H9 (cell line): Measurements from ENCODE around the gene KRTAP10-3. TPM values are rescaled to one million over a fixed set of nuclear protein-coding genes. Genes with fewer than 3 reads are reported as not detected.
A peak's percentile ranks its signal among the peaks of the same experiment; 100 is the strongest.

Experiments
- DNase-seq: peaks from one replicate; pipeline ENCODE4 v3.0.0-alpha.2; 2017
- H2AFZ ChIP-seq: one replicate; pipeline ENCODE4 v1.6.1; 2013; ENCODE audit warnings: mild to moderate bottlenecking, low read length, control low read depth, moderate library complexity
- H2AK5ac ChIP-seq: 2 replicates; pipeline ENCODE4 v1.6.1; 2013; ENCODE audit warnings: low read length, control low read depth, mixed read lengths; ENCODE audit not compliant: insufficient read length
- H2BK120ac ChIP-seq: one replicate; pipeline ENCODE4 v1.6.1; 2013; ENCODE audit warnings: low read depth, mild to moderate bottlenecking, low read length, control low read depth, inconsistent platforms; ENCODE audit not compliant: poor library complexity, severe bottlenecking
- H2BK12ac ChIP-seq: 2 replicates; pipeline ENCODE4 v1.6.1; 2013; ENCODE audit warnings: low read length, control low read depth, mixed read lengths, low read depth; ENCODE audit not compliant: insufficient read length
- H2BK15ac ChIP-seq: 2 replicates; pipeline ENCODE4 v1.6.1; 2013; ENCODE audit warnings: low read depth, low read length, control low read depth
- H2BK20ac ChIP-seq: one replicate; pipeline ENCODE4 v1.6.1; 2013; ENCODE audit warnings: low read depth, mild to moderate bottlenecking, low read length, control low read depth, inconsistent platforms; ENCODE audit not compliant: poor library complexity, severe bottlenecking
- H2BK5ac ChIP-seq: 2 replicates; pipeline ENCODE4 v1.6.1; 2013; ENCODE audit warnings: low read length, control low read depth, mixed read lengths; ENCODE audit not compliant: insufficient read length
- H3K14ac ChIP-seq: 2 replicates; pipeline ENCODE4 v1.6.1; 2013; ENCODE audit warnings: low read length, control low read depth; ENCODE audit not compliant: insufficient read depth
- H3K18ac ChIP-seq: 2 replicates; pipeline ENCODE4 v1.6.1; 2013; ENCODE audit warnings: low read depth, mild to moderate bottlenecking, mixed read lengths, low read length, control low read depth; ENCODE audit not compliant: insufficient read length
- H3K23ac ChIP-seq: 2 replicates; pipeline ENCODE4 v1.6.1; 2013; ENCODE audit warnings: low read length, control low read depth, mixed read lengths, low read depth; ENCODE audit not compliant: insufficient read length
- H3K23me2 ChIP-seq: 2 replicates; pipeline ENCODE4 v1.6.1; 2013; ENCODE audit warnings: low read depth, mild to moderate bottlenecking, mixed read lengths, low read length, control low read depth; ENCODE audit not compliant: insufficient read length, poor library complexity, severe bottlenecking
- H3K27ac ChIP-seq: 2 replicates; pipeline ENCODE4 v1.5.1; 2013; ENCODE audit warnings: low read length, control low read depth, mixed read lengths, low read depth; ENCODE audit not compliant: insufficient read length
- H3K27me3 ChIP-seq: 2 replicates; pipeline ENCODE4 v1.6.1; 2013; ENCODE audit warnings: low read length, control low read depth, inconsistent platforms; ENCODE audit not compliant: insufficient read depth
- H3K4ac ChIP-seq: 2 replicates; pipeline ENCODE4 v1.6.1; 2013; ENCODE audit warnings: low read depth, mild to moderate bottlenecking, control low read depth, inconsistent platforms, low read length, moderate library complexity
- H3K4me1 ChIP-seq: 2 replicates; pipeline ENCODE4 v1.6.1; 2013; ENCODE audit warnings: low read length, control low read depth, inconsistent platforms; ENCODE audit not compliant: insufficient read depth
- H3K4me2 ChIP-seq: 2 replicates; pipeline ENCODE4 v1.6.1; 2013; ENCODE audit warnings: low read length, control low read depth, mixed read lengths; ENCODE audit not compliant: insufficient read length, insufficient read depth
- H3K56ac ChIP-seq: 2 replicates; pipeline ENCODE4 v1.6.1; 2013; ENCODE audit warnings: low read depth, mild to moderate bottlenecking, mixed read lengths, low read length, control low read depth; ENCODE audit not compliant: insufficient read length
- H3K79me1 ChIP-seq: 2 replicates; pipeline ENCODE4 v1.6.1; 2013; ENCODE audit warnings: low read depth, mild to moderate bottlenecking, moderate library complexity, low read length, control low read depth, inconsistent platforms; ENCODE audit not compliant: insufficient read depth, poor library complexity, severe bottlenecking
- H3K79me2 ChIP-seq: 2 replicates; pipeline ENCODE4 v1.6.1; 2013; ENCODE audit warnings: low read length, control low read depth, inconsistent platforms; ENCODE audit not compliant: insufficient read depth
- H3K9ac ChIP-seq: 2 replicates; pipeline ENCODE4 v1.6.1; 2013; ENCODE audit warnings: low read length, control low read depth, mixed read lengths; ENCODE audit not compliant: insufficient read length; ENCODE audit errors: extremely low read depth
- H3K9me3 ChIP-seq: one replicate; pipeline ENCODE4 v1.6.1; 2013; ENCODE audit warnings: low read depth, low read length, inconsistent platforms; ENCODE audit not compliant: control insufficient read depth
- H3T11ph ChIP-seq: one replicate; pipeline ENCODE4 v1.6.1; 2013; ENCODE audit warnings: mild to moderate bottlenecking, low read length, control low read depth, inconsistent platforms
- H4K20me1 ChIP-seq: one replicate; pipeline ENCODE4 v1.6.1; 2013; ENCODE audit not compliant: control insufficient read depth, insufficient read length, insufficient read depth
- H4K5ac ChIP-seq: 2 replicates; pipeline ENCODE4 v1.6.1; 2013; ENCODE audit warnings: low read depth, mild to moderate bottlenecking, mixed read lengths, low read length, control low read depth; ENCODE audit not compliant: insufficient read length
- H4K8ac ChIP-seq: replicated peaks from 2 replicates; pipeline ENCODE4 v1.6.1; 2013; ENCODE audit warnings: low read length, control low read depth, mixed read lengths, low read depth; ENCODE audit not compliant: insufficient read length
- H4K91ac ChIP-seq: 2 replicates; pipeline ENCODE4 v1.6.1; 2013; ENCODE audit warnings: low read depth, mild to moderate bottlenecking, moderate library complexity, mixed read lengths, low read length, control low read depth; ENCODE audit not compliant: insufficient read length
- H3K27ac Mint-ChIP-seq, 3 experiments: 2 replicates in 2 of 3; 3 replicates in 1 of 3; pipeline ENCODE4 v1.8.0; 2020 to 2021; ENCODE audit warnings: mixed read lengths in 3 of 3, mild to moderate bottlenecking in 1 of 3, moderate library complexity in 1 of 3
- H3K27me3 Mint-ChIP-seq: 2 replicates; pipeline ENCODE4 v1.8.0; 2021; ENCODE audit warnings: low read depth, mild to moderate bottlenecking, moderate library complexity, mixed read lengths
- H3K36me3 Mint-ChIP-seq, 3 experiments: 2 replicates in 2 of 3; 3 replicates in 1 of 3; pipeline ENCODE4 v1.8.0; 2020 to 2021; ENCODE audit warnings: low read depth in 3 of 3, mixed read lengths in 3 of 3; ENCODE audit not compliant: insufficient read depth in 1 of 3
- H3K4me1 Mint-ChIP-seq, 2 experiments: 2 replicates each; pipeline ENCODE4 v1.8.0; 2020; ENCODE audit warnings: mixed read lengths in 2 of 2
- H3K4me3 Mint-ChIP-seq, 2 experiments: 2 replicates in 1 of 2; 3 replicates in 1 of 2; pipeline ENCODE4 v1.8.0; 2020 to 2021; ENCODE audit warnings: mild to moderate bottlenecking in 2 of 2, mixed read lengths in 2 of 2, moderate library complexity in 1 of 2
- H3K9me3 Mint-ChIP-seq, 2 experiments: 2 replicates in 1 of 2; 3 replicates in 1 of 2; pipeline ENCODE4 v1.8.0; 2020; ENCODE audit warnings: mild to moderate bottlenecking in 2 of 2, mixed read lengths in 2 of 2, moderate library complexity in 1 of 2
- CTCF ChIP-seq: fragments of 200-600 bp; sonication (generic); conservative IDR thresholded peaks from 3 replicates; pipeline ENCODE4 v1.8.0; 2021; ENCODE audit warnings: antibody characterized with exemption, mild to moderate bottlenecking
- WGBS: extraction: QIAGEN DNeasy Blood & Tissue Kit; methylation state at CpG from one replicate; pipeline ENCODE4 v1.1.7; 2013; ENCODE audit warnings: missing lambda C conversion rate, low lambda C conversion rate, mixed read lengths; ENCODE audit not compliant: insufficient read length; ENCODE audit errors: extremely low coverage; 5-methylcytosine and 5-hydroxymethylcytosine counted together
- total RNA-seq: library from RNA; stranded (reverse); gene quantifications from 2 replicates; pipeline ENCODE4 v1.2.1, GENCODE V29; 2021

KRTAP10-3 gene
- total RNA-seq, 1 experiment from 2014 or later = not detected

GRCh38 chr21:44509539-44509938 is 49.1 kb downstream of the KRTAP10-3 start:
- Histone ChIP-seq H4K20me1 (peaks cover 5% of the 10 kb centered on the region), H4K8ac (no peak overlapping the region), H3K79me2 (no peaks in the 10 kb centered on the region), H3K4ac (no peak overlapping the region), H2AK5ac (no peak overlapping the region), H3K56ac (no peak overlapping the region), H3K79me1 (no peaks in the 10 kb centered on the region), H3K9ac (no peak overlapping the region), H3K27ac (no peak overlapping the region), H3K4me1 (no peaks in the 10 kb centered on the region), H2BK5ac (no peak overlapping the region), H3K23me2 (no peaks in the 10 kb centered on the region), H2BK20ac (no peak overlapping the region), H2AFZ (no peak overlapping the region), H3K14ac (no peak overlapping the region; the same call in 1 of the 2 replicates), H2BK15ac (no peak overlapping the region), H3K27me3 (no peaks in the 10 kb centered on the region), H2BK12ac (no peak overlapping the region), H3K4me2 (no peak overlapping the region), H2BK120ac (no peak overlapping the region), H3K9me3 (no peaks in the 10 kb centered on the region), H3K18ac (no peak overlapping the region), H4K91ac (no peak overlapping the region), H3K23ac (no peak overlapping the region), H3T11ph (no peak overlapping the region), H4K5ac (no peak overlapping the region)
- no peaks in the 10 kb centered on the region for H3K27me3 Mint-ChIP-seq
- H3K9me3 Mint-ChIP-seq = no peaks in the 10 kb centered on the region
- no CpG with 5 or more reads among the region's 12 CpGs for WGBS
- TF ChIP-seq CTCF = no peak
- H3K27ac Mint-ChIP-seq = peak overlapping the region in 1 of 3 experiments; percentile 13; a peak in 2 of 7 replicates
- peaks cover 0 to 5% of the 10 kb centered on the region in 2 experiments; a peak in 2 of 4 replicates for H3K4me1 Mint-ChIP-seq
- peaks cover 0 to 6% (median 3%) of the 10 kb centered on the region in 3 experiments; a peak in 4 of 7 replicates for H3K36me3 Mint-ChIP-seq
- no peak overlapping the region for H3K4me3 Mint-ChIP-seq
- DNase-seq = no peak
